NCI-H146 treated with DMSO at 0.1 percent for 48 hours (cell line): ENCODE measurements around the gene ADARB2.

Experiments used
- DNase-seq: peaks from one replicate; lab custom pipeline; 2025; ENCODE audit not compliant: unreplicated experiment; lab: John Stamatoyannopoulos, UW

ADARB2 gene

GRCh38 chr10:1664333-1664964, 72.9 kb downstream of the ADARB2 start:
- DNase-seq, result no peak

- DNase-seq, result no peak
Measured at GRCh38 chr10:1663226-1663625, 74.1 kb downstream of the ADARB2 start.

GRCh38 chr10:1662438-1663025, 74.8 kb downstream of the ADARB2 start:
- DNase-seq, result no peak

- DNase-seq, result no peak
Measured at GRCh38 chr10:1661859-1662437, 75.4 kb downstream of the ADARB2 start.

GRCh38 chr10:1661416-1661815, 75.9 kb downstream of the ADARB2 start:
- no peak for DNase-seq

- no peak for DNase-seq
Measured at GRCh38 chr10:1660815-1661214, 76.5 kb downstream of the ADARB2 start.

GRCh38 chr10:1660386-1660785, 76.9 kb downstream of the ADARB2 start:
- no peak for DNase-seq

- no peak for DNase-seq
Measured at GRCh38 chr10:1659221-1659791, 78.0 kb downstream of the ADARB2 start.

- no peak for DNase-seq
Measured at GRCh38 chr10:1658658-1659057, 78.7 kb downstream of the ADARB2 start.

- no peak for DNase-seq
Measured at GRCh38 chr10:1657479-1657878, 79.8 kb downstream of the ADARB2 start.

GRCh38 chr10:1655367-1655766, 82.0 kb downstream of the ADARB2 start:
- no peak for DNase-seq

- no peak for DNase-seq
Measured at GRCh38 chr10:1654811-1655356, 82.4 kb downstream of the ADARB2 start.

- DNase-seq, result no peak
Measured at GRCh38 chr10:1654247-1654646, 83.1 kb downstream of the ADARB2 start.

- DNase-seq, result no peak
Measured at GRCh38 chr10:1653321-1653720, 84.0 kb downstream of the ADARB2 start.

GRCh38 chr10:1652151-1652550, 85.2 kb downstream of the ADARB2 start:
- DNase-seq, result no peak

GRCh38 chr10:1651270-1651966, 85.9 kb downstream of the ADARB2 start:
- no peak for DNase-seq

- no peak for DNase-seq
Measured at GRCh38 chr10:1650542-1651269, 86.6 kb downstream of the ADARB2 start.

- no peak for DNase-seq
Measured at GRCh38 chr10:1648648-1649047, 88.7 kb downstream of the ADARB2 start.

- no peak for DNase-seq
Measured at GRCh38 chr10:1646332-1646731, 91.0 kb downstream of the ADARB2 start.

GRCh38 chr10:1645896-1646295, 91.4 kb downstream of the ADARB2 start:
- no peak for DNase-seq

- DNase-seq, result no peak
Measured at GRCh38 chr10:1644191-1644711, 93.1 kb downstream of the ADARB2 start.
